HG03025 (cell line): ENCODE data around the gene CEP63.
"Not testable (repeated sequence)": the region's sequence is repeated elsewhere in the genome, so short reads cannot be mapped to it uniquely, and the experiment has no call there.

ENCODE experiments used
- ATAC-seq: cut with Tn5 transposase; IDR thresholded peaks from one replicate; pipeline ENCODE4 v1.9.1; 2021; ENCODE audit warnings: mild to moderate bottlenecking, moderate library complexity; ENCODE audit not compliant: unreplicated experiment, low FRiP score

CEP63 gene

GRCh38 chr3:134505485-134505884, 19.6 kb downstream of the CEP63 start:
- no peak for ATAC-seq

DNA sequence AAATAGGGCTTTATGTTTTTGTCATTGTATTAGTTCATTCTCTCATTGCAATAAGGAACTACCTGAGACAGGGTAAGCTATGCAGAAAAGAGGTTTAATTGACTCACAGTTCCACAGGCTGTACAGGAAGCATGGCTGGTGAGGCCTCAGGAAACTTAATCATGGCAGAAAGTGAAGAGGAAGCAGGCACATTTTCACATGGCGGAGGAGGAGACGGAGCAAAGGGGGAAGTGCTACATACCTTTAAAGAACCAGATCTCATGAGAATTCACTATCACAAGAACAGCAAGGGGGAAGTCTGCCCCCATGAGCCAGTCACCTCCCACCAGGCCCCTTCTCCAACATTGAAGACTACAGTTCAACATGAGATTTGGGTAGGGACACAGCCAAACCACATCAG, 25.6 kb downstream of the CEP63 start:
- ATAC-seq, result no peak

DNA sequence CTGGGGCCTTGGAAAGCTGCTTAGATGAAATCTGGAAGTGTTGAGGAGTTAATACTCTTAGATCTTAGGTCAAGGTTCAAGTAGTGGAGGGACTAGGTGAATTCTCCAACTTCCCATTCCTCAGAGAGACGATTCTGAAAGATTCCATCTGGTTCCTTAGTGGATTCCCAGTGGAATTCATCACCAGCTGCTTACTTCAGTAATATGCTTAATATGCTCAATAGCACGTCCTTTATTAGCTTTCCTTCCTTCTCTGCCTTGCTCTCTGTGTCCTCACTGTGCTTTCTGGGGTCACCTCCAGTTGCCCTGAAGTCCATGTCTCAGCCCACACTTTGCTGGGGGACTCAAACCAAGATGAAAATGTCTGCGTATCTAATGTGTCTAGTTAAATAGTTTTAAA, 31.0 kb downstream of the CEP63 start:
- ATAC-seq, result no peak

GRCh38 chr3:134517791-134518190, 31.9 kb downstream of the CEP63 start:
- no peak for ATAC-seq

GRCh38 chr3:134522541-134522940, 36.7 kb downstream of the CEP63 start:
- ATAC-seq, result no peak

GRCh38 chr3:134525293-134525692, 39.4 kb downstream of the CEP63 start:
- no peak for ATAC-seq

GRCh38 chr3:134526319-134526718, 40.5 kb downstream of the CEP63 start:
- ATAC-seq, result no peak

DNA sequence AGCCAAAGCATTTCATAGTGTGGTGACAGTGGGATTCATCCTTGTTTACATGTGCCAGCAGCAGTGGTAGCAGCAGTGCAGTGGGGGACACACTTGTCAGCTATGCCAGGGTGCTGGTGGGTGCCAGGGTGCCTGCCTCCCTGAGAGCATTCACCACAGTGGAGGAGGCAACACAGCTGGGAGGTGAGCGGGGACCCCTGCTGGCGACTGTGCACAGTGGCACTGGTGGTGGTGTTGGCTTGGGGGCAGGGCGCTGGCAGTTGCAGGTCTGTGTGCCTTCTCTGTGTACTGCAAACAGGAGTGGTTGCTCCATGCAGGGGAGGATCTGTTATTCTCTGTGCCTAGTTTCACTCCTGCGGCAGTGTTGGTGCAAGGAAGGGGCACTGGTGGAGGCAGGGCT, 41.2 kb downstream of the CEP63 start:
- ATAC-seq, result no peak

- no peak for ATAC-seq
These were observed 41.8 kb downstream of the CEP63 start for GRCh38 chr3:134527538-134528186.

DNA sequence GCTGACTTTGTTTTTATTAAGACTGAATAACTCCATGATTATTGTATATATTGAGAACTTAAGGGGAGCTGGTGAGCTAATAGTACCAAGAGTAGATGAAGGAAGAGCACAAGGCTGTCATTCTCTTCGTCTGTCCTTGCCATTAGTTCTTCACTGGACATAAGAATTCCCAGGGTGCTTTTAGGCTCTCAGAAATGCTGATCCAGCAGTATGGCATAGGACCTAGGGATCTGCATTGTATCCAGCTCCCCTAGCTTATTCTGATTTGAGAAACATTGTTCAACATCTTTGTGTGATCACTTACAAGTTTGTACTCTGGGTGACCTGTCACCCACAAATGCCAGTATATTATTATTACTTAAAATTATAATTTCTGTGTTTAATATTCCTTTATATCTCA, 47.6 kb downstream of the CEP63 start:
- no peak for ATAC-seq

GRCh38 chr3:134535186-134535970, 49.5 kb downstream of the CEP63 start:
- no peak for ATAC-seq

DNA sequence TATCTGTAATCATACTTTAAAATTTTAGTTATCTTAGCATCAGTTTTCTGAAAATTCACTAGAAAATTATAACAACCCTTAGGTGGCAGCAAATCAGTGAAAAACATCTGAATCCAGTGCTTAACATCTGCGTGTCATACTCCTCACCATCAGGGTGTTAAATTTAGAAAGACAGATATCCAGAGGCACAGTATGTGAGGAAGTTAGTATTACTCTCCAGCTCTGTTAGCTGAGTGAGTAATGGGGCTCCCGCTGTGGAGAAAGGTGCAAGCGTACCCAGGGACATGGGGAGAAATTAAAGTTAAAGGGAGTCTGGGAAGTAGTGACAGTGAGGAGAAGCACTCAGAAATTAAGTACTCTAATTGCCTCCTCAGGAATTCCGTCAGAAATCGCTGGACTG, 50.9 kb downstream of the CEP63 start:
- no peak for ATAC-seq

DNA sequence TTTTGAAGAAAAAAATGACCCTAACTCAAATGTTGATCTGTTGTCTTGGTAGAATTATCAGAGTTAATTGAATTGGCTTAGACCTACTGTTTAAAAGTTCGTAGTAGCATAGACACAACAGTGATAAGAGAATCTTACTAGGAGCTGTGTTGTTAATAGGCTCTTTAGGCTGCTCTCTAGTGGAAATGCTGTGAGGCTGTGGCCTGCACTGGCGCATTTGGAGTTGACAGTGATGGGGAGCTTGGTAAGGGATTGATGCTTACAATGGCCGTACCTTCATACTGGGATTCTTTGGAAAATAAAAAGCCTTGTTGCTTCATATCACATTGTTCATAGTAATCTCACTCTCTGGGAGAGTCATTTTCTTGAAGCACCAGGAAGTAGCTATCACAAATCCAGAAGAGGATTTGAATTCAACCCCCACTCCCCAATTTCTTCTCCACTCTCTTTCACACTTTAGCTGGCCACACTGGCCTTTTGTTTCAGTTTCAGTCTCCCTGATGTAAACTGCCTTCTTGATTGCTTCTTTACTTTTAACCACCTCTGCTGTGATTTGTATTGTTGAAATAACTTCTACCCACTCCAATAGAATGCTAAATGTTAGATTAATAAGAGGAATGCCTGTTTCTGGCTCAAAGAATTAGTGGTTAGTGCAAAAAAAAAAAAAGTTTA, 56.6 kb downstream of the CEP63 start:
- no peak for ATAC-seq

DNA sequence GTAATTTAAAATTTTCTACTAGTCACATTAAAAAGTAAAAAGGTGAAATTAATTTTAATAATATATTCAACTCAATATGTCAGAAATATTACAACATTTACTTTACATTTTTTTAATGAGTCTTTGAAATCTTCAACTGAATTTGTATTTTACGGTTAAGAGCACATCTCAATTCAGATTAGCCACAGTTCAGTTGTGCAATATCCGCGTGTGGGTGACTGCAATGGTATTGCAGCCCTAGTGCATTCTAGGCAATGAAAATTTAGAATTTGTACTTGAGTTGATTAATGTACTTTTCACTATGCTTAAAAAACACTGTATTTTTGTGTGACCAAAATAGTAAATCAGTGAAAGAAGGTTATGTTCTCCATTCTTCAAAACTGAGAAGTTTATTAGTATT, 57.3 kb downstream of the CEP63 start:
- ATAC-seq, result no peak

- no peak for ATAC-seq
These were observed 58.5 kb downstream of the CEP63 start for GRCh38 chr3:134544316-134544715.

DNA sequence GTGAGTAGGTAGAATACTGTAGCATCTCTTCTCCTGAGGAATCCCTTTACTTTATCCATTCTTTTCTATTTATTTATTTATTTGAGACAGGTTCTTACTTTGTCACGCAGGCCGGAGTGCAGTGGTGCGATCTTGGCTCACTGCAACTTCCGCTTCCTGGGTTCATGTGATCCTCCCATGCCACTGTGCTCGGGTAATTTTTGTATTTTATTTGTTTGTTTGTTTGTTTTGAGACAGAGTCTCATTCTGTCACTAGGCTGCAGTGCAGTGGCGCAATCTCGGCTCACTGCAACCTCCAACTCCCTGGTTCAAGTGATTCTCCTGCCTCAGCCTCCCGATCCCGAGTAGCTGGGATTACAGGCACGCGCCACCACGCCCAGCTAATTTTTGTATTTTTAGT, 58.9 kb downstream of the CEP63 start:
- ATAC-seq, result not testable (repeated sequence)

DNA sequence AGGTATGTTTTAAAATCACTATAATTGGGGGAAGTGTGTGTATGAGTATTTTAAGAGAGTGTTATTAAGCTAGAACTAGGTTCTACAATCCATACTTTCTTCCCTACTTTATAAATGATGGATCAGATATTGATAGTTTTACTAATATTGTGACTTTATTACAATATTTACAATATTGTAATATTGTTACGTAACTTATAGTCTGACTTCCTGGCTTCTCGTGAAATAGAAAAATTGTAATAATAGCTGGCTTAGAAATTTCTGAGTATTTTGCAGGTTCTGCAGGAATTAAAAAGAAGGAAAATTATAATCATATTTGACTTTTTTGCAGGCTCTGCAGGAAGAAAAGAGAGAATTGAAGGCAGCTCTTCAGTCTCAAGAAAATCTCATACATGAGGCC, 60.0 kb downstream of the CEP63 start:
- no peak for ATAC-seq

DNA sequence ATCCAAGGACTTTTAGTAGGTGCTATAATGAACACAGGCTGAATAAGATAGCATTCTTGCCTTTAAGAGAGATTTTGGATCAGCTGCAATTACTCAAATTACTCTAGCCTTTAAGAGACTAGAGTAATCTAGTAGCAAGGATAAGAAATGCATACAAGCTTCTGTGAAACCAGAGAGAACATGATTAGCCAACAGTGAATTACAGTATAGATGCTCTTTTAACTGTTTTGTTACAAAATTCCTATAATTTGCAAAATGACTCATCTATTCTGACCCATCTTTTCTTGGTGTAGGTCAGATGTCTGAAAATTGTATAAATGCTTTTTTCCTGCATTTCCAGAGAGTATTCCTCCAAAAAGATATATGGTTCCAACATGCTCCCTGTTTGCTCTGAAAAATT, 66.9 kb downstream of the CEP63 start:
- no peak for ATAC-seq

GRCh38 chr3:134559591-134559990, 73.7 kb downstream of the CEP63 start:
- ATAC-seq, result no peak

- no peak for ATAC-seq
These were observed 76.2 kb downstream of the CEP63 start for GRCh38 chr3:134562055-134562454.

GRCh38 chr3:134563601-134564000, 77.7 kb downstream of the CEP63 start:
- ATAC-seq, result no peak

DNA sequence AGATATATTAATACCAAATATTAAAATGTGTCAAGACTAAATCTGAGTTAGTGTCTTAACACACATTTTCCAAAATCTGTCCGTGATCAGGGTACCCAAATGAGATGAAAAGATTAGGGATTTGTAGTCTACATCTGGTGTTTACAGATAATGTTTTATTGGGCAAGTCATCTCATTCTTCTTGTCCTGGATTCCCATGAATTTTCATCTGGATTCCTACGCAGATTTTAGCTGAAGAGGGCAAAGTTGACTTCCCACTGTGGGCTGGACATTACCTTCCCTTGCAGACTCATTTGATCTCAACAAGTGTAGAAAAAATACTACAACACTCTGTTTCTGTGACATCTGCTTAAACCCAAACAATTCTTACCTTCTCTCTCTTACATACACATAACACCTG, 79.1 kb downstream of the CEP63 start:
- no peak for ATAC-seq
